GM12891 (cell line): ENCODE results near the gene SDHD.

Source experiments
- PAX5 ChIP-seq: IDR thresholded peaks from 2 replicates; pipeline ENCODE4 v1.6.1; 2011; ENCODE audit warnings: low read length, moderate library complexity, mild to moderate bottlenecking; ENCODE audit not compliant: insufficient read depth, severe bottlenecking
- POLR2A ChIP-seq: IDR thresholded peaks from 2 replicates; pipeline ENCODE4 v1.6.1; 2011; ENCODE audit warnings: low read depth, low read length, control low read depth
- POLR2AphosphoS5 ChIP-seq: IDR thresholded peaks from 2 replicates; pipeline ENCODE4 v1.6.1; 2011; ENCODE audit warnings: low read depth, low read length, control low read depth
- POU2F2 ChIP-seq: IDR thresholded peaks from 2 replicates; pipeline ENCODE4 v1.6.1; 2011; ENCODE audit warnings: low read depth, mild to moderate bottlenecking, control low read depth, low read length, moderate library complexity
- SPI1 ChIP-seq: IDR thresholded peaks from 2 replicates; pipeline ENCODE4 v1.6.1; 2011; ENCODE audit warnings: low read depth, low read length, control low read depth
- TAF1 ChIP-seq: IDR thresholded peaks from 2 replicates; pipeline ENCODE4 v1.6.1; 2011; ENCODE audit warnings: low read depth, low read length, control low read depth

GRCh38 chr11:112121981-112122615 lies 35.4 kb downstream of the SDHD start:
- TF ChIP-seq POLR2A (no peak), POU2F2 (no peak), SPI1 (no peak), POLR2AphosphoS5 (no peak), TAF1 (no peak), PAX5 (no peak)
